Activated naive CD8-positive, alpha-beta T cell treated with anti-CD3 and anti-CD28 coated beads, Interleukin-2, amount 50 U/mL, for 24 hours (primary cell): ENCODE data around the gene WDR43.

Source experiments
- ATAC-seq: fragments of 150-1000 bp; cut with Tn5 transposase; one replicate; pipeline ENCODE4 v1.10.0; 2021
- DNase-seq: peaks from one replicate; pipeline ENCODE4 v3.0.0; 2021
- H3K27ac Mint-ChIP-seq: one replicate; pipeline ENCODE4 v1.8.0; 2021; ENCODE audit warnings: mild to moderate bottlenecking, mixed read lengths
- H3K27me3 Mint-ChIP-seq: one replicate; pipeline ENCODE4 v1.8.0; 2021; ENCODE audit warnings: mixed read lengths
- H3K36me3 Mint-ChIP-seq: one replicate; pipeline ENCODE4 v1.8.0; 2021; ENCODE audit warnings: low read depth, mixed read lengths
- H3K4me1 Mint-ChIP-seq: one replicate; pipeline ENCODE4 v1.8.0; 2021; ENCODE audit warnings: mixed read lengths
- H3K4me3 Mint-ChIP-seq: one replicate; pipeline ENCODE4 v1.8.0; 2021; ENCODE audit warnings: mild to moderate bottlenecking, moderate library complexity, mixed read lengths
- H3K9me3 Mint-ChIP-seq: one replicate; pipeline ENCODE4 v1.8.0; 2021; ENCODE audit warnings: mixed read lengths

The WDR43 gene

GRCh38 chr2:28902584-28902983 lies 8.1 kb downstream of the WDR43 start:
- DNase-seq = no peak
- Mint-ChIP-seq H3K4me3 (no peak overlapping the region), H3K36me3 (peaks cover 64% of the 10 kb centered on the region), H3K27ac (no peak overlapping the region), H3K4me1 (peaks cover 54% of the 10 kb centered on the region), H3K27me3 (no peaks in the 10 kb centered on the region), H3K9me3 (no peaks in the 10 kb centered on the region)
- no peak for ATAC-seq

- no peaks in the 10 kb centered on the region for H3K27me3 Mint-ChIP-seq
- ATAC-seq (no peak), DNase-seq (no peak)
- H3K27ac Mint-ChIP-seq = no peak overlapping the region
- no peak overlapping the region for H3K4me3 Mint-ChIP-seq
- H3K4me1 Mint-ChIP-seq = peaks cover 38% of the 10 kb centered on the region
- H3K9me3 Mint-ChIP-seq = no peaks in the 10 kb centered on the region
- H3K36me3 Mint-ChIP-seq = peaks cover 69% of the 10 kb centered on the region
Measured at GRCh38 chr2:28904295-28904694, 9.8 kb downstream of the WDR43 start.

- Mint-ChIP-seq H3K36me3 (peaks cover 73% of the 10 kb centered on the region), H3K4me3 (no peak overlapping the region), H3K27ac (peak overlapping the region; percentile 44), H3K9me3 (no peaks in the 10 kb centered on the region), H3K27me3 (no peaks in the 10 kb centered on the region), H3K4me1 (peaks cover 34% of the 10 kb centered on the region)
- DNase-seq = no peak
- ATAC-seq = no peak
Measured at GRCh38 chr2:28904802-28905457, 10.5 kb downstream of the WDR43 start.

GRCh38 chr2:28905533-28905932 lies 11.1 kb downstream of the WDR43 start:
- no peak for ATAC-seq
- Mint-ChIP-seq H3K4me3 (no peak overlapping the region), H3K4me1 (peaks cover 32% of the 10 kb centered on the region), H3K36me3 (peaks cover 76% of the 10 kb centered on the region), H3K9me3 (no peaks in the 10 kb centered on the region), H3K27ac (no peak overlapping the region), H3K27me3 (no peaks in the 10 kb centered on the region)
- DNase-seq = no peak

- H3K4me3 Mint-ChIP-seq = no peak overlapping the region
- DNase-seq = no peak
- H3K9me3 Mint-ChIP-seq = no peaks in the 10 kb centered on the region
- no peaks in the 10 kb centered on the region for H3K27me3 Mint-ChIP-seq
- H3K27ac Mint-ChIP-seq = no peak overlapping the region
- H3K36me3 Mint-ChIP-seq = peaks cover 76% of the 10 kb centered on the region
- ATAC-seq = no peak
- H3K4me1 Mint-ChIP-seq = peaks cover 23% of the 10 kb centered on the region
Measured at GRCh38 chr2:28906376-28906775, 11.9 kb downstream of the WDR43 start.

- Mint-ChIP-seq H3K9me3 (no peaks in the 10 kb centered on the region), H3K27ac (no peak overlapping the region), H3K36me3 (peaks cover 79% of the 10 kb centered on the region), H3K27me3 (no peaks in the 10 kb centered on the region), H3K4me1 (peaks cover 21% of the 10 kb centered on the region), H3K4me3 (no peak overlapping the region)
- DNase-seq = no peak
- ATAC-seq = no peak
Measured at GRCh38 chr2:28906821-28907220, 12.4 kb downstream of the WDR43 start.

GRCh38 chr2:28908172-28908571 lies 13.7 kb downstream of the WDR43 start:
- no peak for ATAC-seq
- Mint-ChIP-seq H3K27me3 (no peaks in the 10 kb centered on the region), H3K27ac (no peak overlapping the region), H3K36me3 (peaks cover 81% of the 10 kb centered on the region), H3K4me1 (peaks cover 15% of the 10 kb centered on the region), H3K4me3 (no peak overlapping the region), H3K9me3 (no peaks in the 10 kb centered on the region)
- DNase-seq = no peak

- no peak for ATAC-seq
- Mint-ChIP-seq H3K4me1 (peaks cover 9% of the 10 kb centered on the region), H3K27ac (no peak overlapping the region)
Measured at GRCh38 chr2:28909655-28910353, 15.3 kb downstream of the WDR43 start.

GRCh38 chr2:28915939-28916338 lies 21.5 kb downstream of the WDR43 start:
- no peak for ATAC-seq

More at GRCh38 chr2:28909655-28910353, 15.3 kb downstream of the WDR43 start:
- Mint-ChIP-seq H3K36me3 (peaks cover 84% of the 10 kb centered on the region), H3K4me3 (no peak overlapping the region), H3K27me3 (no peaks in the 10 kb centered on the region), H3K9me3 (no peaks in the 10 kb centered on the region)
- DNase-seq = no peak

GRCh38 chr2:28926847-28927246 lies 32.4 kb downstream of the WDR43 start:
- ATAC-seq (no peak), DNase-seq (no peak)
- Mint-ChIP-seq H3K4me3 (no peak overlapping the region), H3K27ac (no peak overlapping the region), H3K27me3 (no peaks in the 10 kb centered on the region), H3K4me1 (no peaks in the 10 kb centered on the region), H3K36me3 (peaks cover 89% of the 10 kb centered on the region), H3K9me3 (no peaks in the 10 kb centered on the region)

More at GRCh38 chr2:28915939-28916338, 21.5 kb downstream of the WDR43 start:
- H3K27ac Mint-ChIP-seq = no peak overlapping the region
- peaks cover 1% of the 10 kb centered on the region for H3K4me1 Mint-ChIP-seq
- no peak overlapping the region for H3K4me3 Mint-ChIP-seq
- H3K9me3 Mint-ChIP-seq = no peaks in the 10 kb centered on the region
- DNase-seq = no peak
- H3K36me3 Mint-ChIP-seq = peaks cover 63% of the 10 kb centered on the region
- no peaks in the 10 kb centered on the region for H3K27me3 Mint-ChIP-seq

- DNase-seq (no peak), ATAC-seq (no peak)
- H3K4me3 Mint-ChIP-seq = no peak overlapping the region
- H3K27ac Mint-ChIP-seq = peak overlapping the region; percentile 40
- no peaks in the 10 kb centered on the region for H3K9me3 Mint-ChIP-seq
- no peaks in the 10 kb centered on the region for H3K4me1 Mint-ChIP-seq
- no peaks in the 10 kb centered on the region for H3K27me3 Mint-ChIP-seq
- H3K36me3 Mint-ChIP-seq = peaks cover 90% of the 10 kb centered on the region
Measured at GRCh38 chr2:28927469-28927868, 33.0 kb downstream of the WDR43 start.

GRCh38 chr2:28927878-28928277 lies 33.4 kb downstream of the WDR43 start:
- Mint-ChIP-seq H3K4me1 (no peaks in the 10 kb centered on the region), H3K27me3 (no peaks in the 10 kb centered on the region), H3K27ac (peak overlapping the region; percentile 40), H3K9me3 (no peaks in the 10 kb centered on the region), H3K36me3 (peaks cover 88% of the 10 kb centered on the region), H3K4me3 (no peak overlapping the region)
- ATAC-seq (no peak), DNase-seq (no peak)

- no peaks in the 10 kb centered on the region for H3K9me3 Mint-ChIP-seq
- no peak for ATAC-seq
- no peaks in the 10 kb centered on the region for H3K4me1 Mint-ChIP-seq
- H3K27me3 Mint-ChIP-seq = no peaks in the 10 kb centered on the region
- H3K27ac Mint-ChIP-seq = no peak overlapping the region
- H3K36me3 Mint-ChIP-seq = peaks cover 85% of the 10 kb centered on the region
- H3K4me3 Mint-ChIP-seq = no peak overlapping the region
- no peak for DNase-seq
Measured at GRCh38 chr2:28929581-28929980, 35.1 kb downstream of the WDR43 start.

- Mint-ChIP-seq H3K27ac (peak overlapping the region; percentile 11), H3K9me3 (no peaks in the 10 kb centered on the region), H3K4me3 (no peak overlapping the region), H3K36me3 (peaks cover 85% of the 10 kb centered on the region), H3K4me1 (no peaks in the 10 kb centered on the region), H3K27me3 (no peaks in the 10 kb centered on the region)
- DNase-seq (no peak), ATAC-seq (no peak)
Measured at GRCh38 chr2:28930205-28930604, 35.7 kb downstream of the WDR43 start.

GRCh38 chr2:28934769-28935168 lies 40.3 kb downstream of the WDR43 start:
- H3K9me3 Mint-ChIP-seq = no peaks in the 10 kb centered on the region
- H3K4me1 Mint-ChIP-seq = no peaks in the 10 kb centered on the region
- H3K4me3 Mint-ChIP-seq = no peak overlapping the region
- peaks cover 77% of the 10 kb centered on the region for H3K36me3 Mint-ChIP-seq
- H3K27me3 Mint-ChIP-seq = no peaks in the 10 kb centered on the region
- H3K27ac Mint-ChIP-seq = no peak overlapping the region
- DNase-seq = no peak
- ATAC-seq = no peak
